Activated B cell treated with CpG ODN at 0.5 μM for 24 hours (primary cell): ENCODE data around the gene PRTFDC1. TPM values are rescaled to one million over a fixed set of nuclear protein-coding genes. Genes with fewer than 3 reads are reported as not detected.

ENCODE experiments used
- ATAC-seq: fragments of 200-7000 bp; cut with Tn5 transposase; one replicate; pipeline ENCODE4 v1.10.0; 2021; ENCODE audit warnings: low read depth, mild to moderate bottlenecking, moderate library complexity
- CTCF ChIA-PET: fragments of 350-600 bp; sonication (Branson Sonifier 250); formaldehyde crosslinking; loops from one replicate; lab custom pipeline; 2021; ENCODE audit warnings: antibody characterized with exemption; lab: Charles Lee
- POLR2A ChIA-PET: fragments of 350-600 bp; sonication (Branson Sonifier 250); formaldehyde crosslinking; loops from one replicate; lab custom pipeline; 2021; ENCODE audit warnings: antibody characterized with exemption; lab: Charles Lee
- DNase-seq: peaks from one replicate; pipeline ENCODE4 v3.0.0; 2022
- H3K27ac Mint-ChIP-seq: one replicate; pipeline ENCODE4 v1.8.0; 2020; ENCODE audit warnings: mixed read lengths
- H3K27me3 Mint-ChIP-seq: one replicate; pipeline ENCODE4 v1.8.0; 2021; ENCODE audit warnings: mixed read lengths
- H3K36me3 Mint-ChIP-seq: one replicate; pipeline ENCODE4 v1.8.0; 2021; ENCODE audit warnings: low read depth, mixed read lengths
- H3K4me1 Mint-ChIP-seq: one replicate; pipeline ENCODE4 v1.8.0; 2021; ENCODE audit warnings: mixed read lengths
- H3K4me3 Mint-ChIP-seq: one replicate; pipeline ENCODE4 v1.8.0; 2020; ENCODE audit warnings: mild to moderate bottlenecking, mixed read lengths
- H3K9me3 Mint-ChIP-seq: one replicate; pipeline ENCODE4 v1.8.0; 2020; ENCODE audit warnings: mixed read lengths
- CTCF ChIP-seq: fragments of 200-600 bp; IDR thresholded peaks from one replicate; pipeline ENCODE4 v1.8.0; 2022; ENCODE audit warnings: antibody characterized with exemption, mild to moderate bottlenecking
- intact Hi-C: fragments of 100-400 bp; cut with micrococcal nuclease; formaldehyde crosslinking; loops from one replicate; pipeline ENCODE4 v1.15.1; 2024
- total RNA-seq: library from RNA; stranded (reverse); gene quantifications from 2 replicates; pipeline ENCODE4 v1.2.3, GENCODE V29; 2022

The PRTFDC1 gene
- total RNA-seq, 1 donor from 2014 or later = not detected

GRCh38 chr10:24885551-24886289 lies 66.7 kb downstream of the PRTFDC1 start:
- Mint-ChIP-seq H3K4me3 (no peak overlapping the region), H3K9me3 (no peaks in the 10 kb centered on the region), H3K27me3 (no peaks in the 10 kb centered on the region), H3K4me1 (peaks cover 46% of the 10 kb centered on the region), H3K27ac (no peak overlapping the region), H3K36me3 (peaks cover 6% of the 10 kb centered on the region)
- ChIA-PET POLR2A (interaction anchor here (0.7 kb wide), 1 partner anchor 15 kb away, joined by 3 read pairs; no protein-coding TSS in a partner anchor), CTCF (no interaction called here)
- DNase-seq (no peak), ATAC-seq (no peak)
- TF ChIP-seq CTCF = no peak
- intact Hi-C loops = loop anchor here (5.0 to 10.0 kb wide), 3 partner anchors 67 to 1451 kb away; partner anchors contain the start of genes OTUD1 and PRTFDC1

- ATAC-seq = no peak
- H3K27ac Mint-ChIP-seq = peak overlapping the region; percentile 24
- H3K4me1 Mint-ChIP-seq = peaks cover 46% of the 10 kb centered on the region
- intact Hi-C loops = loop anchor here (5.0 to 10.0 kb wide), 3 partner anchors 68 to 1450 kb away; partner anchors contain the start of genes OTUD1 and PRTFDC1
- no peak for DNase-seq
- no peaks in the 10 kb centered on the region for H3K27me3 Mint-ChIP-seq
- POLR2A ChIA-PET = no interaction called here
- TF ChIP-seq CTCF = no peak
- CTCF ChIA-PET = no interaction called here
- H3K36me3 Mint-ChIP-seq = peaks cover 6% of the 10 kb centered on the region
- H3K4me3 Mint-ChIP-seq = no peak overlapping the region
- H3K9me3 Mint-ChIP-seq = no peaks in the 10 kb centered on the region
Observed at GRCh38 chr10:24884793-24885192, 67.6 kb downstream of the PRTFDC1 start.

GRCh38 chr10:24884316-24884715 lies 68.1 kb downstream of the PRTFDC1 start:
- POLR2A ChIA-PET = interaction anchor here (0.7 kb wide), 1 partner anchor 236 kb away, joined by 3 read pairs; no protein-coding TSS in a partner anchor
- CTCF ChIA-PET = no interaction called here
- no peaks in the 10 kb centered on the region for H3K27me3 Mint-ChIP-seq
- peak overlapping the region; percentile 24 for H3K27ac Mint-ChIP-seq
- H3K36me3 Mint-ChIP-seq = peaks cover 5% of the 10 kb centered on the region
- intact Hi-C loops = loop anchor here (10.0 kb wide), 2 partner anchors 240 to 1450 kb away; partner anchors contain the start of gene OTUD1
- DNase-seq (no peak), ATAC-seq (no peak)
- H3K4me3 Mint-ChIP-seq = no peak overlapping the region
- no peak for TF ChIP-seq CTCF
- H3K4me1 Mint-ChIP-seq = peaks cover 44% of the 10 kb centered on the region
- no peaks in the 10 kb centered on the region for H3K9me3 Mint-ChIP-seq

- intact Hi-C loops = loop anchor here (2.0 to 10.0 kb wide), 3 partner anchors 158 to 1448 kb away; partner anchors contain the start of gene OTUD1
- ChIA-PET POLR2A (no interaction called here), CTCF (no interaction called here)
- Mint-ChIP-seq H3K36me3 (peaks cover 3% of the 10 kb centered on the region), H3K4me1 (peaks cover 37% of the 10 kb centered on the region), H3K9me3 (no peaks in the 10 kb centered on the region), H3K27ac (peak overlapping the region; percentile 72), H3K27me3 (no peaks in the 10 kb centered on the region), H3K4me3 (no peak overlapping the region)
- ATAC-seq = no peak
- TF ChIP-seq CTCF = no peak
- DNase-seq = no peak
Observed at GRCh38 chr10:24883176-24883575, 69.2 kb downstream of the PRTFDC1 start.

- H3K27ac Mint-ChIP-seq = no peak overlapping the region
- ATAC-seq = peak; percentile 61
- no peak for TF ChIP-seq CTCF
- DNase-seq = no peak
- no peaks in the 10 kb centered on the region for H3K9me3 Mint-ChIP-seq
- ChIA-PET CTCF (no interaction called here), POLR2A (no interaction called here)
- H3K4me3 Mint-ChIP-seq = peak overlapping the region; percentile 21
- H3K4me1 Mint-ChIP-seq = peaks cover 27% of the 10 kb centered on the region
- H3K36me3 Mint-ChIP-seq = no peaks in the 10 kb centered on the region
- no peaks in the 10 kb centered on the region for H3K27me3 Mint-ChIP-seq
- intact Hi-C loops = loop anchor here (2.0 to 10.0 kb wide), 3 partner anchors 157 to 1447 kb away; partner anchors contain the start of gene OTUD1
Observed at GRCh38 chr10:24882047-24882698, 70.2 kb downstream of the PRTFDC1 start.
